K562 (cell line): Measurements from ENCODE around the gene TXNIP. TPM values are rescaled to one million over a fixed set of nuclear protein-coding genes. Genes with fewer than 3 reads are reported as not detected.
A peak's percentile ranks its signal among the peaks of the same experiment; 100 is the strongest.

Source experiments
- ARID1B ChIP-seq: fragments of 450-650 bp; IDR thresholded peaks from 2 replicates; pipeline ENCODE4 v1.6.1; 2016; ENCODE audit warnings: antibody characterized with exemption, mild to moderate bottlenecking, inconsistent platforms
- ARID2 ChIP-seq: fragments of 450-650 bp; IDR thresholded peaks from 2 replicates; pipeline ENCODE4 v1.6.1; 2017; ENCODE audit warnings: antibody characterized with exemption, mild to moderate bottlenecking
- HOXB6 ChIP-seq: fragments of 250-450 bp; sonication (Bioruptor Pico); IDR thresholded peaks from 2 replicates; pipeline ENCODE4 v1.5.1; 2022; ENCODE audit warnings: mild to moderate bottlenecking, borderline replicate concordance
- JUN ChIP-seq, 2 experiments: sonication (generic) in 1 of 2; formaldehyde crosslinking in 1 of 2; IDR thresholded peaks; 2 replicates each; pipeline versions ENCODE4 v1.6.1 to v1.8.0; 2012 to 2022; ENCODE audit warnings: borderline replicate concordance in 2 of 2, mild to moderate bottlenecking in 2 of 2, improper control_type of control experiment in 1 of 2, low read depth in 1 of 2, low read length in 1 of 2, missing genetic modification reagents in 1 of 2
- OTX1 ChIP-seq: fragments of 450-650 bp; formaldehyde crosslinking; IDR thresholded peaks from 2 replicates; pipeline ENCODE4 v1.4.0; 2022; ENCODE audit warnings: mild to moderate bottlenecking
- POLR3A ChIP-seq: IDR thresholded peaks from 2 replicates; pipeline ENCODE4 v1.6.1; 2011; ENCODE audit warnings: borderline replicate concordance, mild to moderate bottlenecking, moderate library complexity; ENCODE audit not compliant: insufficient read length, insufficient read depth; ENCODE audit errors: extremely low read depth
- TEAD1 ChIP-seq, 2 experiments: fragments of 450-650 bp in 1 of 2; sonication (generic) in 1 of 2; formaldehyde crosslinking; IDR thresholded peaks; 2 replicates each; pipeline versions ENCODE4 v1.4.0 to v1.8.0; 2020 to 2022; ENCODE audit warnings: mild to moderate bottlenecking in 2 of 2, missing genetic modification reagents in 1 of 2
- ZNF707 ChIP-seq: fragments of 250-450 bp; sonication (Bioruptor Pico); conservative IDR thresholded peaks from 2 replicates; pipeline ENCODE4 v1.8.0; 2022; ENCODE audit warnings: inconsistent platforms, mild to moderate bottlenecking, moderate library complexity
- polyA plus RNA-seq, 8 experiments: library from polyadenylated mRNA; depleted of rRNA in 4 of 8; stranded (reverse) in 5 of 8; unstranded in 3 of 8; fragments of >200 nt; fragmentation: Nextera tagmentation in 2 of 8; fragmentation: Illumina TruSeq in 1 of 8; extraction: Ambion mirVana in 2 of 8; extraction: Trizol in 1 of 8; gene quantifications; 2 replicates each; pipeline versions ENCODE4 v1.2.1 to v1.2.3, GENCODE V29; 2011 to 2014; ENCODE audit warnings: inconsistent platforms in 1 of 8, missing spikeins in 1 of 8
- total RNA-seq, 7 experiments: library from RNA; depleted of rRNA in 6 of 7; stranded (reverse); fragments of >200 nt in 6 of 7; fragmentation: Illumina TruSeq in 2 of 7; extraction: Trizol in 2 of 7; gene quantifications; 2 replicates each; pipeline versions ENCODE4 v1.2.1 to v1.2.3, GENCODE V29; 2011 to 2021; ENCODE audit warnings: low replicate concordance in 1 of 7
- TF ChIP-seq, protein P1 (sequence below): fragments of 250-450 bp; sonication (Bioruptor Pico); IDR thresholded peaks from 2 replicates; pipeline ENCODE4 v1.4.0; 2020; ENCODE audit warnings: mild to moderate bottlenecking, moderate library complexity
- TF ChIP-seq, protein P2 (sequence below): sonication (generic); formaldehyde crosslinking; IDR thresholded peaks from 2 replicates; pipeline ENCODE4 v1.8.0; 2023; ENCODE audit warnings: mild to moderate bottlenecking, missing genetic modification reagents
- TF ChIP-seq, protein P3 (sequence below), 2 experiments: IDR thresholded peaks; 2 replicates each; pipeline ENCODE4 v1.6.1; 2011; ENCODE audit warnings: borderline replicate concordance in 1 of 2, control low read depth in 1 of 2, low read depth in 1 of 2, low read length in 1 of 2, mild to moderate bottlenecking in 1 of 2, mixed read lengths in 1 of 2, moderate library complexity in 1 of 2; ENCODE audit not compliant: insufficient read depth in 1 of 2, insufficient read length in 1 of 2, poor library complexity in 1 of 2, severe bottlenecking in 1 of 2; ENCODE audit errors: extremely low read depth in 1 of 2
- TF ChIP-seq, protein P4 (sequence below): sonication (generic); formaldehyde crosslinking; IDR thresholded peaks from 2 replicates; pipeline ENCODE4 v1.8.0; 2022; ENCODE audit warnings: missing genetic modification reagents, mild to moderate bottlenecking, moderate library complexity, borderline replicate concordance
- TF ChIP-seq, protein P5 (sequence below): fragments of 450-650 bp; IDR thresholded peaks from 2 replicates; pipeline ENCODE4 v1.6.1; 2016; ENCODE audit warnings: missing biosample characterization, missing genetic modification characterization

Gene TXNIP
- total and polyA plus RNA-seq, 9 of the 15 experiments (the other 6 are each of a cell fraction or from before 2014, with no cell fraction given): 120 to 499 (median 257) TPM

DNA sequence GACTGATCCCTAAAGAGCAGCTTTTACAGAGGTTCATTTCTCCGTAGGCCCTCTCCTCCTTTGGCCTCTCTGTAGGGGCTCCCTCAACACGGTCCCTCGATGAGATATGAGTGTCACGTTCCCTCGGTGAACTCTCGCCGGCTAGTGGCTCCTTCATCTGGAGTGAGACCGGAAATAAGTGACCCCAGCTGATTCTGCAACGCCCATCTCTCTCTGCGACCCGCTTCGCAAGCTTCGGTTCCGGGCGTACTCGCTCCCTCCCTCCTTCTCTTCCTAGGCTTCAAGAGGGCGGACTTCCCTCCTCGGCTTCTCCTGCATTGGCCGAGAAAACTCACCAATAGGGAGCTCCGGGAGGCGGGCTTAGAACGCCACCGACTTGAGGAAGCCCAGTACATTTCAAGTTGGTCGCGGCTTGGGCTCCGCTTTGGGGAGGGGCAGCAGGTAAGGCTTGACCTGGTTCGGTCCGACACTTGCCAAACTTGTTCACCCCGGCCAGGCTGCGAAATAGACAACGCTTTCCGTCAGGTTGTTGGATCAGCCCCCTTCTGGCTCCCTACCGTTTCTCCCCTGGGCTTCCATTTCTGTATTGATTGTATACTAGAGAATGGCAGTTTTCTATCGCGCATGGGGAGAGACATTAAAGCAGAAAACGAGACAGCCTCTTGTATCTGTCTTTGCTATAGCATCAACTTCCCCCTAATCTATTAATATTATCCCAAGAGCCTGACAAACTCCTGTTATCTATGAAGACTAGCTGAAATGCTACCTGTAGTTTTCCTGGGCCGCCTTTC lies 31.9 kb downstream of the TXNIP start, which contains the start of the genes ANKRD34A and POLR3GL (continued):
- TF ChIP-seq, protein P1, sequence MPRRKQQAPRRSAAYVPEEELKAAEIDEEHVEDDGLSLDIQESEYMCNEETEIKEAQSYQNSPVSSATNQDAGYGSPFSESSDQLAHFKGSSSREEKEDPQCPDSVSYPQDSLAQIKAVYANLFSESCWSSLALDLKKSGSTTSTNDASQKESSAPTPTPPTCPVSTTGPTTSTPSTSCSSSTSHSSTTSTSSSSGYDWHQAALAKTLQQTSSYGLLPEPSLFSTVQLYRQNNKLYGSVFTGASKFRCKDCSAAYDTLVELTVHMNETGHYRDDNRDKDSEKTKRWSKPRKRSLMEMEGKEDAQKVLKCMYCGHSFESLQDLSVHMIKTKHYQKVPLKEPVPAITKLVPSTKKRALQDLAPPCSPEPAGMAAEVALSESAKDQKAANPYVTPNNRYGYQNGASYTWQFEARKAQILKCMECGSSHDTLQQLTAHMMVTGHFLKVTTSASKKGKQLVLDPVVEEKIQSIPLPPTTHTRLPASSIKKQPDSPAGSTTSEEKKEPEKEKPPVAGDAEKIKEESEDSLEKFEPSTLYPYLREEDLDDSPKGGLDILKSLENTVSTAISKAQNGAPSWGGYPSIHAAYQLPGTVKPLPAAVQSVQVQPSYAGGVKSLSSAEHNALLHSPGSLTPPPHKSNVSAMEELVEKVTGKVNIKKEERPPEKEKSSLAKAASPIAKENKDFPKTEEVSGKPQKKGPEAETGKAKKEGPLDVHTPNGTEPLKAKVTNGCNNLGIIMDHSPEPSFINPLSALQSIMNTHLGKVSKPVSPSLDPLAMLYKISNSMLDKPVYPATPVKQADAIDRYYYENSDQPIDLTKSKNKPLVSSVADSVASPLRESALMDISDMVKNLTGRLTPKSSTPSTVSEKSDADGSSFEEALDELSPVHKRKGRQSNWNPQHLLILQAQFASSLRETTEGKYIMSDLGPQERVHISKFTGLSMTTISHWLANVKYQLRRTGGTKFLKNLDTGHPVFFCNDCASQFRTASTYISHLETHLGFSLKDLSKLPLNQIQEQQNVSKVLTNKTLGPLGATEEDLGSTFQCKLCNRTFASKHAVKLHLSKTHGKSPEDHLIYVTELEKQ (CRISPR knock-in tag): no peak
- TF ChIP-seq, protein P2, sequence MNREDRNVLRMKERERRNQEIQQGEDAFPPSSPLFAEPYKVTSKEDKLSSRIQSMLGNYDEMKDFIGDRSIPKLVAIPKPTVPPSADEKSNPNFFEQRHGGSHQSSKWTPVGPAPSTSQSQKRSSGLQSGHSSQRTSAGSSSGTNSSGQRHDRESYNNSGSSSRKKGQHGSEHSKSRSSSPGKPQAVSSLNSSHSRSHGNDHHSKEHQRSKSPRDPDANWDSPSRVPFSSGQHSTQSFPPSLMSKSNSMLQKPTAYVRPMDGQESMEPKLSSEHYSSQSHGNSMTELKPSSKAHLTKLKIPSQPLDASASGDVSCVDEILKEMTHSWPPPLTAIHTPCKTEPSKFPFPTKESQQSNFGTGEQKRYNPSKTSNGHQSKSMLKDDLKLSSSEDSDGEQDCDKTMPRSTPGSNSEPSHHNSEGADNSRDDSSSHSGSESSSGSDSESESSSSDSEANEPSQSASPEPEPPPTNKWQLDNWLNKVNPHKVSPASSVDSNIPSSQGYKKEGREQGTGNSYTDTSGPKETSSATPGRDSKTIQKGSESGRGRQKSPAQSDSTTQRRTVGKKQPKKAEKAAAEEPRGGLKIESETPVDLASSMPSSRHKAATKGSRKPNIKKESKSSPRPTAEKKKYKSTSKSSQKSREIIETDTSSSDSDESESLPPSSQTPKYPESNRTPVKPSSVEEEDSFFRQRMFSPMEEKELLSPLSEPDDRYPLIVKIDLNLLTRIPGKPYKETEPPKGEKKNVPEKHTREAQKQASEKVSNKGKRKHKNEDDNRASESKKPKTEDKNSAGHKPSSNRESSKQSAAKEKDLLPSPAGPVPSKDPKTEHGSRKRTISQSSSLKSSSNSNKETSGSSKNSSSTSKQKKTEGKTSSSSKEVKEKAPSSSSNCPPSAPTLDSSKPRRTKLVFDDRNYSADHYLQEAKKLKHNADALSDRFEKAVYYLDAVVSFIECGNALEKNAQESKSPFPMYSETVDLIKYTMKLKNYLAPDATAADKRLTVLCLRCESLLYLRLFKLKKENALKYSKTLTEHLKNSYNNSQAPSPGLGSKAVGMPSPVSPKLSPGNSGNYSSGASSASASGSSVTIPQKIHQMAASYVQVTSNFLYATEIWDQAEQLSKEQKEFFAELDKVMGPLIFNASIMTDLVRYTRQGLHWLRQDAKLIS: no peak
- TF ChIP-seq, protein P3, sequence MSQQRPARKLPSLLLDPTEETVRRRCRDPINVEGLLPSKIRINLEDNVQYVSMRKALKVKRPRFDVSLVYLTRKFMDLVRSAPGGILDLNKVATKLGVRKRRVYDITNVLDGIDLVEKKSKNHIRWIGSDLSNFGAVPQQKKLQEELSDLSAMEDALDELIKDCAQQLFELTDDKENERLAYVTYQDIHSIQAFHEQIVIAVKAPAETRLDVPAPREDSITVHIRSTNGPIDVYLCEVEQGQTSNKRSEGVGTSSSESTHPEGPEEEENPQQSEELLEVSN (IDR thresholded peaks at IDR 0.05; ENCODE audit: borderline replicate concordance in 1 of 2, extremely low read depth in 1 of 2, insufficient read depth in 1 of 2, insufficient read length in 1 of 2, low read depth in 1 of 2, low read length in 1 of 2, poor library complexity in 1 of 2, severe bottlenecking in 1 of 2): peak in 1 of 2 experiments; percentile 56
- no peak for TF ChIP-seq ARID2
- no peak for TF ChIP-seq ZNF707 (CRISPR knock-in tag)
- 0 out of 2 replicates have a peak, but pooled peaks have one; percentile 38 for TF ChIP-seq OTX1
- no peak for TF ChIP-seq TEAD1 (CRISPR knock-in tag; IDR thresholded peaks at IDR 0.05)
- TF ChIP-seq, protein P4, sequence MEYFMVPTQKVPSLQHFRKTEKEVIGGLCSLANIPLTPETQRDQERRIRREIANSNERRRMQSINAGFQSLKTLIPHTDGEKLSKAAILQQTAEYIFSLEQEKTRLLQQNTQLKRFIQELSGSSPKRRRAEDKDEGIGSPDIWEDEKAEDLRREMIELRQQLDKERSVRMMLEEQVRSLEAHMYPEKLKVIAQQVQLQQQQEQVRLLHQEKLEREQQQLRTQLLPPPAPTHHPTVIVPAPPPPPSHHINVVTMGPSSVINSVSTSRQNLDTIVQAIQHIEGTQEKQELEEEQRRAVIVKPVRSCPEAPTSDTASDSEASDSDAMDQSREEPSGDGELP (CRISPR knock-in tag): peak; percentile 99
- TF ChIP-seq, protein P5, sequence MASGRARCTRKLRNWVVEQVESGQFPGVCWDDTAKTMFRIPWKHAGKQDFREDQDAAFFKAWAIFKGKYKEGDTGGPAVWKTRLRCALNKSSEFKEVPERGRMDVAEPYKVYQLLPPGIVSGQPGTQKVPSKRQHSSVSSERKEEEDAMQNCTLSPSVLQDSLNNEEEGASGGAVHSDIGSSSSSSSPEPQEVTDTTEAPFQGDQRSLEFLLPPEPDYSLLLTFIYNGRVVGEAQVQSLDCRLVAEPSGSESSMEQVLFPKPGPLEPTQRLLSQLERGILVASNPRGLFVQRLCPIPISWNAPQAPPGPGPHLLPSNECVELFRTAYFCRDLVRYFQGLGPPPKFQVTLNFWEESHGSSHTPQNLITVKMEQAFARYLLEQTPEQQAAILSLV: no peak
- no peak for TF ChIP-seq ARID1B
- TF ChIP-seq HOXB6 (CRISPR knock-in tag): no peak
- TF ChIP-seq POLR3A: no peak
- TF ChIP-seq JUN (IDR thresholded peaks at IDR 0.05; ENCODE audit: borderline replicate concordance, low read depth, low read length): peak; percentile 20; the same call in 1 of the 2 replicates
- no peak for TF ChIP-seq JUN (CRISPR knock-in tag; IDR thresholded peaks at IDR 0.05; ENCODE audit: borderline replicate concordance)
